ENCODE results near the gene AKR1D1. TPM values are rescaled to one million over a fixed set of nuclear protein-coding genes. Genes with fewer than 3 reads are reported as not detected.
"Not testable (repeated sequence)": the region's sequence is repeated elsewhere in the genome, so short reads cannot be mapped to it uniquely, and the experiment has no call there.

Gene AKR1D1
- total RNA-seq, 1 donor from 2014 or later = not detected

GRCh38 chr7:138074121-138074520 is 2.1 kb upstream of the AKR1D1 start:
- Histone ChIP-seq H3K4me1 (no peaks in the 10 kb centered on the region), H3K4me3 (no peak overlapping the region), H3K36me3 (no peaks in the 10 kb centered on the region), H3K9me3 (no peaks in the 10 kb centered on the region), H3K27me3 (no peaks in the 10 kb centered on the region), H3K27ac (no peak overlapping the region)
- no peak for DNase-seq (ENCODE audit: low spot score in 2 of 2)
- TF ChIP-seq, protein P1, sequence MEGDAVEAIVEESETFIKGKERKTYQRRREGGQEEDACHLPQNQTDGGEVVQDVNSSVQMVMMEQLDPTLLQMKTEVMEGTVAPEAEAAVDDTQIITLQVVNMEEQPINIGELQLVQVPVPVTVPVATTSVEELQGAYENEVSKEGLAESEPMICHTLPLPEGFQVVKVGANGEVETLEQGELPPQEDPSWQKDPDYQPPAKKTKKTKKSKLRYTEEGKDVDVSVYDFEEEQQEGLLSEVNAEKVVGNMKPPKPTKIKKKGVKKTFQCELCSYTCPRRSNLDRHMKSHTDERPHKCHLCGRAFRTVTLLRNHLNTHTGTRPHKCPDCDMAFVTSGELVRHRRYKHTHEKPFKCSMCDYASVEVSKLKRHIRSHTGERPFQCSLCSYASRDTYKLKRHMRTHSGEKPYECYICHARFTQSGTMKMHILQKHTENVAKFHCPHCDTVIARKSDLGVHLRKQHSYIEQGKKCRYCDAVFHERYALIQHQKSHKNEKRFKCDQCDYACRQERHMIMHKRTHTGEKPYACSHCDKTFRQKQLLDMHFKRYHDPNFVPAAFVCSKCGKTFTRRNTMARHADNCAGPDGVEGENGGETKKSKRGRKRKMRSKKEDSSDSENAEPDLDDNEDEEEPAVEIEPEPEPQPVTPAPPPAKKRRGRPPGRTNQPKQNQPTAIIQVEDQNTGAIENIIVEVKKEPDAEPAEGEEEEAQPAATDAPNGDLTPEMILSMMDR (IDR thresholded peaks at IDR 0.05) = no peak
- intact Hi-C loops (cut with DNase I) = no loop called here

DNA sequence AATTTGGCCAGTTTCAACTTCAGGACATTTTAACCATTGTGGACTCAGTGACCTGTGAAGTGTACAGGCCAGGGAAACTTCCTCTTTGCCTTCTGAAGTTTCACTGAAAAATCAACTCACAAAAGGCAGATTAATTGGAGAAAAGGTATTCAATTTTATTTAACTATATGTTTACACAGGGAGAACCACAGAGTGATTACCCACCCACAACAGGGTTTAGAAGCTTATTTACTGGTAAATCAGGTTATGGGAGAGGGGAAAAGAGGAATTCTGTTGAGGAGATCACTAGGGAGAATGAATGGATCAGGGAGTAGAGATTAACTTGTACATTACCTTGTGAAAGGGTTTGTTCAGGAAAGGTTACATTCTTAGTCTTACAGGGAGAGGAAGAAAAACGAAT is 1.7 kb upstream of the AKR1D1 start:
- no peak overlapping the region for H3K27ac ChIP-seq
- no peak for DNase-seq (ENCODE audit: low spot score in 2 of 2)
- TF ChIP-seq, protein P1 (IDR thresholded peaks at IDR 0.05) = no peak
- no peaks in the 10 kb centered on the region for H3K27me3 ChIP-seq
- no peak overlapping the region for H3K4me3 ChIP-seq
- no peaks in the 10 kb centered on the region for H3K36me3 ChIP-seq
- no peaks in the 10 kb centered on the region for H3K4me1 ChIP-seq
- intact Hi-C loops (cut with DNase I) = no loop called here
- no peaks in the 10 kb centered on the region for H3K9me3 ChIP-seq

GRCh38 chr7:138075350-138075749 is 909 bp upstream of the AKR1D1 start:
- H3K4me3 ChIP-seq = no peak overlapping the region
- DNase-seq (ENCODE audit: low spot score in 2 of 2) = no peak
- intact Hi-C loops (cut with DNase I) = no loop called here
- no peaks in the 10 kb centered on the region for H3K36me3 ChIP-seq
- no peaks in the 10 kb centered on the region for H3K9me3 ChIP-seq
- TF ChIP-seq, protein P1 (IDR thresholded peaks at IDR 0.05) = no peak
- no peaks in the 10 kb centered on the region for H3K27me3 ChIP-seq
- no peak overlapping the region for H3K27ac ChIP-seq
- no peaks in the 10 kb centered on the region for H3K4me1 ChIP-seq

DNA sequence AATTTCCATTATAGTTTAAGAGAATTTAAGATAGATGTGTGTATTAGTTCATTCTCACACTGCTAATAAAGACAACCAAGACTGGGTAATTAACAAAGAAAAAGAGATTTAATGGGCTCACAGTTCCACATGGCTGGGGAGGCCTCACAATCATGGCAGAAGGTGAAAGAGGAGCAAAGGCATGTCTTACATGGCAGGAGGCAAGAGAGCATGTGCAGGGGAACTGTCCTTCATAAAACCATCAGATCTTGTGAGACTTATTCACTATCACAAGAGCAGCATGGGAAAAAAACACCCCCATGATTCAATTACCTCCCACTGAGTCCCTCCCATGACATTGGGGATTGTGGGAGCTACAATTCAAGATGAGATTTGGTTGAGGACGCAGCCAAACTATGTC is 473 bp upstream of the AKR1D1 start:
- H3K36me3 ChIP-seq; H3K27me3 ChIP-seq; DNase-seq (ENCODE audit: low spot score in 2 of 2); intact Hi-C loops (cut with DNase I); H3K4me3 ChIP-seq; H3K27ac ChIP-seq; H3K4me1 ChIP-seq; H3K9me3 ChIP-seq: not testable (repeated sequence)

DNA sequence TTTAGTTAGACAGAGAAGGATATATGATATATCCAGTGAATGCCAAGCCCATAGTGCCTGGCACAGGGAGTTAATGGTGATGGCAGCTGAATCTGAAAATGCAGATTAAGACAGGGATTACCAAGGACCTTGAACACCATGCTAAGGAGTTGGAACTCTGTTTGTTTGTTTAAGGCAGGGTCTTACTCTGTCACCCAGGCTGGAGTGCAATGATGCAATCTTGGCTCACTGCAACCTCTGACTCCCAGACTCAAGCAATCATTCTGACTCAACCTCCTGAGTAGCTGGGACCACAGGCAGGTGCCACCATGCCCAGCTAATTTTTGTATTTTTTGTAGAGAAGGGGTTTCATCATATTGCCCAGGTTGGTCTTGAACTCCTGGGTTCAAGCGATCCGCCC is 1.6 kb downstream of the AKR1D1 start:
- Histone ChIP-seq H3K9me3 (no peaks in the 10 kb centered on the region), H3K36me3 (no peaks in the 10 kb centered on the region), H3K4me1 (no peaks in the 10 kb centered on the region), H3K4me3 (no peak overlapping the region), H3K27ac (no peak overlapping the region), H3K27me3 (no peaks in the 10 kb centered on the region)
- TF ChIP-seq, protein P1 (IDR thresholded peaks at IDR 0.05) = no peak
- intact Hi-C loops (cut with DNase I) = no loop called here
- DNase-seq (ENCODE audit: low spot score in 2 of 2) = no peak

GRCh38 chr7:138079137-138079536 is 2.9 kb downstream of the AKR1D1 start:
- Histone ChIP-seq H3K4me1 (no peaks in the 10 kb centered on the region), H3K27me3 (no peaks in the 10 kb centered on the region), H3K4me3 (no peak overlapping the region), H3K27ac (no peak overlapping the region), H3K36me3 (no peaks in the 10 kb centered on the region), H3K9me3 (no peaks in the 10 kb centered on the region)
- no peak for DNase-seq (ENCODE audit: low spot score in 2 of 2)
- intact Hi-C loops (cut with DNase I) = no loop called here
- TF ChIP-seq, protein P1 (IDR thresholded peaks at IDR 0.05) = no peak

All from ascending aorta (tissue), 2 donors.